ENCODE measurements around the gene ITK. TPM values are rescaled to one million over a fixed set of nuclear protein-coding genes. Genes with fewer than 3 reads are reported as not detected.
"Not testable (repeated sequence)": the region's sequence is repeated elsewhere in the genome, so short reads cannot be mapped to it uniquely, and the experiment has no call there.

The ITK gene
- total RNA-seq, 1 donor from 2014 or later: not detected

GRCh38 chr5:157210652-157211051 is 30.0 kb downstream of the ITK start:
- not testable (repeated sequence) for DNase-seq (ENCODE audit: low read depth in 2 of 2)

GRCh38 chr5:157212307-157212706 is 31.7 kb downstream of the ITK start:
- no peak for DNase-seq (ENCODE audit: low read depth in 2 of 2)

- no peak for DNase-seq (ENCODE audit: low read depth in 2 of 2)
Measured at GRCh38 chr5:157213527-157214243, 33.0 kb downstream of the ITK start.

GRCh38 chr5:157214415-157214814 is 33.8 kb downstream of the ITK start:
- no peak for DNase-seq (ENCODE audit: low read depth in 2 of 2)

GRCh38 chr5:157214861-157215513 is 34.3 kb downstream of the ITK start:
- no peak for DNase-seq (ENCODE audit: low read depth in 2 of 2)

GRCh38 chr5:157215514-157216167 is 35.0 kb downstream of the ITK start:
- DNase-seq (ENCODE audit: low read depth in 2 of 2): no peak

- DNase-seq (ENCODE audit: low read depth in 2 of 2): no peak
Measured at GRCh38 chr5:157216391-157217142, 35.9 kb downstream of the ITK start.

- DNase-seq (ENCODE audit: low read depth in 2 of 2): no peak
Measured at GRCh38 chr5:157217289-157218024, 36.8 kb downstream of the ITK start.

GRCh38 chr5:157219491-157220271 is 39.0 kb downstream of the ITK start:
- no peak for DNase-seq (ENCODE audit: low read depth in 2 of 2)

GRCh38 chr5:157221959-157222358 is 41.3 kb downstream of the ITK start:
- DNase-seq (ENCODE audit: low read depth in 2 of 2): no peak

GRCh38 chr5:157222506-157223230 is 42.0 kb downstream of the ITK start:
- no peak for DNase-seq (ENCODE audit: low read depth in 2 of 2)

- no peak for DNase-seq (ENCODE audit: low read depth in 2 of 2)
Measured at GRCh38 chr5:157225469-157226422, 45.1 kb downstream of the ITK start.

- DNase-seq (ENCODE audit: low read depth in 2 of 2): no peak
Measured at GRCh38 chr5:157230610-157231009, 50.0 kb downstream of the ITK start.

GRCh38 chr5:157232706-157233105 is 52.1 kb downstream of the ITK start:
- DNase-seq (ENCODE audit: low read depth in 2 of 2): no peak

- no peak for DNase-seq (ENCODE audit: low read depth in 2 of 2)
Measured at GRCh38 chr5:157233515-157233914, 52.9 kb downstream of the ITK start.

- no peak for DNase-seq (ENCODE audit: low read depth in 2 of 2)
Measured at GRCh38 chr5:157236423-157236822, 55.8 kb downstream of the ITK start.

GRCh38 chr5:157241483-157241882 is 60.8 kb downstream of the ITK start:
- no peak for DNase-seq (ENCODE audit: low read depth in 2 of 2)

GRCh38 chr5:157244704-157245103 is 64.1 kb downstream of the ITK start:
- DNase-seq (ENCODE audit: low read depth in 2 of 2): not testable (repeated sequence)

GRCh38 chr5:157245476-157245875 is 64.8 kb downstream of the ITK start:
- no peak for DNase-seq (ENCODE audit: low read depth in 2 of 2)
